Fibroblast of peridontal ligament (primary cell): Measurements from ENCODE around the gene ODC1.
A peak's percentile ranks its signal among the peaks of the same experiment; 100 is the strongest.
"Not testable (repeated sequence)": the region's sequence is repeated elsewhere in the genome, so short reads cannot be mapped to it uniquely, and the experiment has no call there.

Experiments used
- DNase-seq: peaks from one replicate; pipeline ENCODE4 v3.0.0-alpha.2; 2010; ENCODE audit errors: extremely low read depth

The ODC1 gene

DNA sequence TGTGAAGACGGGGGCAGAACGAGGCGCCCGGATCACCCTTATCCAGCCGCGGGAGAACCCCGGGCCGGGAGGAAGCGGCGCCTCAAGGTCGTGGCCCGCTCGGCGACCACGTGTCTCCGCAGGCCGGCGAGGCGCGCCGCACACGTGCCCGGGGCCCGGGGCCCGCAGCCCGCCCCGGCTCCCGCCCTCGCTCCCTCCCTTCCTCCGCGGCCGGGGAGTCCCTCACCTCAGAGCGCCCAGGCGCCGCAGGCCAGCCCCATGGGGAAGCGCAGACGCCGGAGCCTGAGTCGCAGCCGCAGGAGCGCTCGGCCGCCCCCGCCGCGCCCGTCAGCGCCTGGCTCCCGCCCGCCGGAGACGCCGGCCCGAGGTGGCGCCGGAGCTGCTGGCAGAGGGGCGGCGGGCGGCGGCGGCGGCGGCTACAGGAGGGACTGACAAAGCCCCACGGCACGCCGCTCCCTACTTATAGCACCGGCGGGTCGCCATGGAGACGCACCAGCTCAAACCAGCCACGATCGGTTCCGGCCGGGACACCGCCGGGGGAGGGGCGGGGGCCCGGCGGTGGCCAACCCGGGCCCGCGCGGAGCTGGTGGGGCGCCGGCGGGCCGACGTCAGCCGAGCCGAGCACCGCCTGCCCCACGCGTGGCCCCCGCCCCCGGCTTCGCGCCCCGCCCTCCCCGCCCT, at the start of gene ODC1:
ODC1 (minus strand) TSS at position 433 of the 681 bp plus-strand sequence. CDS start 3,295 bp downstream, outside the sequence.
- DNase-seq = peak; percentile 86

DNA sequence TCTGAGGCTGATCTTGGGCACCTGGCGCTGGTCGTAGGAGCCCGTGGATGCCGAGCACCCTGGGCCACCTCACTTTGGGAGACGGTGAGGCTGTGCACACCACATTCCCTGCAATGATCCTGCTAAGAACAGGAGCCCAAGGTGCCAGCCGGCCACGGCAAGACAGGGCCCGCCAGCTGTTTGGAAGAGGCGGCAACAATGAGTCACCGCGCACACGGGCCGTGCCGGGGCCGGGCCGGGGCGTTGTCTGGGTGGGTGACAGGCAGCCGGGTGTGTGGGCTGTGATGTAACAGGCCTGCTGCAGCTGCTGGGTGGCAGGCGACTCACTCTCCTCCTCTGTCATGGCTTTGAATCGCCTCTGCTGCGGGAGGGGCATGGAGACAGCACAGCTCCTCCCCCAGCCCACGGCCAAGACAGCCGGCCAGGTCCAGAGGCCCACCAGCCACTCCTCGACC, 49.7 kb upstream of the ODC1 start:
- peak; percentile 40 for DNase-seq

DNA sequence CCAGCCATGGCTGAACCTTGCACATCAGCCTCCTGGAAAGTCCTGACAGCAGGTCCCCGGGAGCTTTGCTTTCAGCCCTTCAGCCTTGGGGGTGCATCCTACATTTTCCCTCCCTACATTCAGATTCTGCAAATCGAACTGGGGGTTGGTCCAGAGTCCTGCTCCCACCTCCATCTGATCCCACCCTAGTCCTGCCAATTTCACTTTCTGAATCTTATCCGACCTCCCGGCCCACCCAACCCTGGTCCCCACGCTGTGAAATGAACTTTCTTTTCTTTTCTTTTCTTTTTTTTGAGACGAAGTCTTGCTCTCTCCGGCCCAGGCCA, 47.8 kb upstream of the ODC1 start:
- no peak for DNase-seq

DNA sequence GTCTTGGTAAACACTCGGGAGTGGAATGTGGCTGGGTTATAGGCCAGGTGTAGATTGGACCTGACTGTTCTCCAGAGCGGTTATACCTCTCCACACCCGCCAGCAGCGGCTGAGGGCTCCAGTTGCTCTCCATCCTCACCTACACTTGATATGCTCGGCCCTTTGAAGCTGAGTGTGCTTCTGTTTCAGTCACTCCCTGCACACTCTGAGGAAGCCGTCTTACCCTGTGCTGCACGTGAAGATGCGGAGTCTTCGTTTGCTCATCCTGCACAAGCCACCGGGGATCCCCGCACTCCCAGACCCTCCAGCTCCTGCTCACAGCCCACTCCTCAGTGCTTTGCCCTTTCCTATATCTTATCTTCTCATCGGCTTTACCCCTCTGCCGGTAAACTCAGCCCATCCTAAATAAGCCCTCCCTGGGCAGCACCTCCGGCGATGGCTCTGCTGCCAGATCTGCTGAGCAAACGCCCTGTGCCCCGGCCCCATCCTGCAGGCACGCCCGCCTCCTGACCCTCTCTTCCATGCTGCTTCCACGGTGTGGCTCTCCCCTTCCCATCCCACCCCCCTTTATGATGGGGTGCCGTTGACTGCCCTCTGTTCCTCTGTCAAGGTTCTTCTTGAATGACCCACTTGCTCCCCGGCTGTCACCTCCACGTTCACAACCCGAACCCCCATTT, 47.3 kb upstream of the ODC1 start:
- no peak for DNase-seq

DNA sequence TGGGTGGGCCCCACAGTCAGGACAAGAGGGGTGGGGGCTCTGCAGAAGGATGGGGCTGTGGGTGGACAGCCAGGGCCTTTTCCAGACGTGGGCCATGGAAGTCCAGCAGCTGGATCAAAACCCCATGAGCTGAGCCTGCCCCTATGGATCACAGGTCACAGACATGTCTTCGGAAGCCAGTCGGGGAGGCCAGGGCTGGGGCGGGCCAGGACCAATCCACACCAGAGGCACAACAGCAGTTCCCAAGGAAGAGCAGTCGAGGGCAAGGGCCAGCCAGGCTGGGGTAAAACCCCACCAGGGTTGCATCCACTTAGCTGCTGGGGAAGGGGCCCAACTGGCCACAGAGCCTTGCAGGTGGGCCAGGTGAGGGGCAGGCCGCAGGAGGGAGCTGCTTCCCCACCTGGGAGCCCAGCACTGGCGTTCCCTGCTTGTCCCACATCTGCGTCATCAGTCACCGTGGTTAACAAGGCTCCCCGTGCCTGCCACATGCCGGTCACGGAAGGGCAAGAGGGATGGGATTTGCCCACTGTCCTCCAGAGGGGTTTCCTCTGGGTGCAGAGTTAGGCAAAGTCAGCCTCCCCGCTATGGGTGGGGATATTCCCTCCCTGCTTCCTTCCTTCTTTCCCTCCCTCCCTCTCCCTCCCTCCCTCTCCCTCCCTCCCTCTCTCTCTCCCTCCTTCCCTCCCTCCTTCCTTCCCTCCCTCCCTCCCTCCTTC, 46.4 kb upstream of the ODC1 start:
- no peak for DNase-seq

DNA sequence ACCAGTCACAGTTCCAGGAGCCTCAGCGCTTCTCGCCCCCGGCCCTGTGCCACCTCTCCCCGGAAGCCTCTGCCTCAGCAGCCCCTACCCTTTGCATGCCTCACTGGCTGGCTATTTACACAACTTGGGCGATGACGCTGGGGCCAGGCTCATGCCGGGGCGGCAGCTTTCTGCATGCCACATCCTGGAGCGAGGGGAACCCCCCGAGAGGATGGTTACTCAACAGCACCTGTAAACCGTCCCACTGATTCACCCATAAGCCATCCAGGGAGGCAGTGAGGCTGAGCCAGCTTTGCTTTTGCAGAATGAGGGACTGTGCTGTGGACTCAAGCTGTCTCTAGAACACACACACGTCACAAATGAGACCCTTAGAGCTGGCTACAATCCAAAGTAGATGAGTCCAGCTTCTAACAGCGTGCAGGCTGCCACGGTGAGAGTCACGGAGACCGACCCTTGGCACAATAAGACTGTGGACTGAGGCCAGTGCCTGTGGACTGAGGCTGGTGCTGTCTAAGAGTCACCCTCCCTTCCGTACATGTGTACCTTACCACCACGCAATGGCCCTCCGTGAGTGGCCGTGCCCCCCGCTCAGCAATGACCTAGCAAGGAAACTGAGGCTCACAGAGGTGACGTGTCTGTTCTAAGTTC, 45.6 kb upstream of the ODC1 start:
- DNase-seq = peak; percentile 5

DNA sequence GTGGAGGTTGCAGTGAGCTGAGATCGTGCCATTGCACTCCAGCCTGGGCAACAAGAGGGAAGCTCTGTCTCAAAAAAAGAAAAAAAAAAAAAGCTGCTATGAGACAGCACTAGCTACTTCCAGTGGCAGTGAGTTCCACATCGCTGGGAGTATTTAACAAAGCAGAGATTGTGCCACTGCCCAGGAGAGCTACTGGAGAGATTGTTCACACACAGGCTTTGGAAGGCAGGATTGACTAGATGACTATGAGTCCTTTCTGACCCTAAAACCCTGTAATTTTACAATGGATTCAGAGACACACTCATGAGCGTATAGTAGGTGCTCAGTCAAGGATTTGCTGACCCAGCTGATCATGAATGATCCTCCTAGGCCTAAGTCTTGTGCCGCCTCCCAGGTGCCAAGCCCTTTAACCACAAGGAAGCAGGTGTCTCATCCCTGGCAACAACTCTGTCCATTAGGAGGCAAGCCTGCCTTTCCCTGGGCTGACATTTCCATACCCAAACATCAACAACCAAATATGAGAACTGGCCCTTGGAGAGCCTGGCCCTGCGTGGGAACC, 45.0 kb upstream of the ODC1 start:
- no peak for DNase-seq

DNA sequence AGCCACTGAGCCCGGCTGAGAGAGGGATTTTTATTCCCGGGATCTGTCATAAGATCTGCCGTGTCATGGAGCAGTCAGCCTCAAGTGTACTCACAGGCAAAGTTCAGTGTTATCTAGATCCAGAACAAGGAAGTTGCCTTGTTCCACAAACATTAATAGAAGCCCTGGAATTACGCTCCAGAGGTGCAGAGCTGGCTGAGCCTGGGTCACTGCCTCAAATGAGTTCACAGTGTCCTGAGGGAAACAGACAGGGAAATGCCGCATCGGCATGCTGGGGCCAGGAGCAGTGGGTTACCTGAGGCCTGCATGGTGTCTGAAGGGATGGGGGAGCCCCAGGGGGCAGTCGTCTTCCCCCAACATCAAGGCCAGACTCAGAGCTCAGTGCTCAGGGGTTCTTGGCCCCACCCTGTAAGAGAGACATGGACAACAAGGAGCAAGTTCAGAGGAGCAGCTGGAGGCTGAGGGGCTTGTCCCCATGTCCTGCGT, 42.7 kb upstream of the ODC1 start:
- DNase-seq = no peak

DNA sequence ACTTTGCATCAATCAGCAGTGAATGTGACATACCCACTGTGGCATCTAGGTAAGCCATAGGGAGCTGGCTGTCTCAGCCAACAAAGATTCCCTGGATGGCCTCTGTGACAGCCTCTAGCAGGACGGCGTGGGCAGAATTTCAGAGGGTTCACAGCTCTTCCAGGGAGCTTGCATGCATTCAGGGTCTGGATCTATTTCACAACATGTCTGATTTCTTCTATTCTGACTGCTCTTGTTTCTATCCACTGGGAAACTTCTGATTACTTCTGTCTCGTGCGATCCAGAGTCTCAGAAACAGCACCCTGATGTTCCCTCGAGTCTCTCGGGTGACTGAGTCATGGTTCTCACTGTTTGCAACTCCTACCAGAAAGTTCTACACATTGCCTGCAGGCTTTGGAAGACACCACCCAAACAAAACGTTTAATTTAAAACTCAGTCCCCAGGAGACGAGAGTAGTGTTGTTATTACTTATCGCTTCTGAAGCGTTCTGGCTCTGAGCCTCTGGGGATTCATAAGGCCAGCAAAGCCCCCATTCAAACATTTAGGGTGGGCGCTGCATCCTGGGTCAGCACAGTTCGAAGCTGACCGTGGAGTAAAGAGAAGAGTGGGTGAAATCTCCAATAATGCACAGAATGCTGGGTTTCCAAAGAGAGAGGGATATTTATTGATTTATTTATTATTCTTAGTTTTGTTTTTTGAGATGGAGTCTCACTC, 41.9 kb upstream of the ODC1 start:
- DNase-seq = peak; percentile 23

DNA sequence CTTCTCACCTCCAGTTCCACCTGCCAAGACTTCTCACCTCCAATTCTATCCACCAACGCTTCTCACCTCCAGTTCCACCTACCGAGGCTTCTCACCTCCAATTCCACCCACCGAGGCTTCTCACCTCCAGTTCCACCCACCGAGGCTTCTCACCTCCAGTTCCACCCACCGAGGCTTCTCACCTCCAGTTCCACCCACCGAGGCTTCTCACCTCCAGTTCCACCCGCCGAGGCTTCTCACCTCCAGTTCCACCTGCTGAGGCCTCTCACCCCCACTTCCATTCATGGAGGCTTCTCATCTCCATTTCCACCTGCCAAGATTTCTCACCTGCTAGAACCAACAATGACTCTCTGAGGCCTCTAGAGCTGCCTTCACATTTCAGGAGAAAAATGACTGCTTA, 40.0 kb upstream of the ODC1 start:
- not testable (repeated sequence) for DNase-seq

DNA sequence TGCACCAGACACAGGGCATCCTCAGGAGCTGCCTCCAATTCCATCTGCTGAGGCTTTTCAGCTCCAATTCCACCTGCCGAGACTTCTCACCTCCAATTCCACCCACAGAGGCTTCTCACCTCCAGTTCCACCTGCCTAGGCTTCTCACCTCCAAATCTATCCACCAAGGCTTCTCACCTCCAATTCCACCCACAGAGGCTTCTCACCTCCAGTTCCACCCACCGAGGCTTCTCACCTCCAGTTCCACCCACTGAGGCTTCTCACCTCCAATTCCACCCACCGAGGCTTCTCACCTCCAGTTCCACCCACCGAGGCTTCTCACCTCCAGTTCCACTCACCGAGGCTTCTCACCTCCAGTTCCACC, 39.6 kb upstream of the ODC1 start:
- DNase-seq = not testable (repeated sequence)

DNA sequence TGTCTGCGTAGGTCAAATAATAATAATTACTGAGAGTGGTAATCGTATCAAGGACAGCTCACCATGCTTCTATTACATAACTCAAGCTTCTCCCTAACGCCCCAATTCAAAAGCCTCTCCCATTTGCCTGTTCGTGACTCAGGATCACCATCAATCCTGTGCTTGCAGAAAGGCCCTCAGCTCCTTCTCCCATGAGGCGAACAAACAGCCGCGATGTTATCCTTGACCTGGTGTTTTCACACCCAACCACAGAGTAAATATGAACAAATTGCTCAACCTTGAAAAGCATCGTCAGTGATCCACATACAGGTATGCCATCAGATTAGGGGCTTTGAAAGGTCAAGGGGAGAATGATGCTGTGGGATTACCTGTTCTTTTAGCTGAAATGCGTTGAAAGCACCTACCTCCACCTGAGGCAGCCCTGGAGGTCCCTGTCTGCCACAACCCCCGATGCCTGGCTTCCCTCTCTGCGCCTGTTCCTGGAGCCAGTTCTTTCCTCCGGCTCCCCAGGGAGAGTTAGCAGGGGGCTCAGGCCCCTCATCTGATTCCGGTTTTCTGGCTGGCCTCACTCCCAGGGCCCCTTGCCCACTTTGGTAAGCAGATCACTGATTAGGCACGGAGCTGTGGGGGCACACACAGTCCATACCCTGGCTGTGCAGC, 39.1 kb upstream of the ODC1 start:
- no peak for DNase-seq

DNA sequence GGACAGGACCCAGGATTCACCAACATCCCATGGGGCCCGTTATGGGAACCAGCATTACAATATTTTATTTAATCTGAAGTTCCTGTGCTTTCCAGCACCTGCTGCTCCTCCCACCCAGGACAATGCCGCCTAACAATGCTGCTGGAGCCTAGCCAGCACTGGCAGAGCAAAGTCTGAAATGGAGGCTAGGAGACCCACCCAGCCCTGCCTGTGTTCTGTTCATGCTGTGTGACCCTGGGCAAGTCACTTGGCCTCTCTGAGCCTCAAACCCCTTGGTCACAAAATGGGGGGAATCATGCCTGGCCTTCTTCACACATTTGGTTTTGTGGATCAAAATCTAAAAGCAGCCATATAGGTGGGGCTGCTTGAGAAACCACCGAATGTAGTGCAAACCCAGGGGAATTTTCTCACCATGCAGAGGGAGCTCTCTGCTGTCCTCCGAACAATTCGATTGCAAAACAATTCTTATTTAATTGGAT, 38.5 kb upstream of the ODC1 start:
- DNase-seq = no peak

DNA sequence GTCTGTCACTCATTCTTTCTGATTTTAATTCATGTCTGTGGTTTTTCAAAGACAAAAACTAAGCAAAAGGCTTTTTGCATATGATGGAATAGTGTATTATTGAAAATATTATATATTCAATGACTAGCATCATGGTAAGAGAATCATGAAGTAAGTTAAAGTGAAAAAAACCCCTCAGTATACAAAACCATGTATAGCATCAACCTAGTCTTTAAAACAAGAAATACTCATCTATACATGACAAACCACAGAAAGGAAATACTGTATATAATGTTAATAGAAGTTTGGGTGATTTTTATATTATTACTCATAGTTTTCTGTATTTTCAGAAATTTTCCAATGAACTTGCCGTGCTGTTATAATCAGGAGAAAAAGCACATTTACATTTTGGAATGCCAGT, 38.0 kb upstream of the ODC1 start:
- DNase-seq = no peak

DNA sequence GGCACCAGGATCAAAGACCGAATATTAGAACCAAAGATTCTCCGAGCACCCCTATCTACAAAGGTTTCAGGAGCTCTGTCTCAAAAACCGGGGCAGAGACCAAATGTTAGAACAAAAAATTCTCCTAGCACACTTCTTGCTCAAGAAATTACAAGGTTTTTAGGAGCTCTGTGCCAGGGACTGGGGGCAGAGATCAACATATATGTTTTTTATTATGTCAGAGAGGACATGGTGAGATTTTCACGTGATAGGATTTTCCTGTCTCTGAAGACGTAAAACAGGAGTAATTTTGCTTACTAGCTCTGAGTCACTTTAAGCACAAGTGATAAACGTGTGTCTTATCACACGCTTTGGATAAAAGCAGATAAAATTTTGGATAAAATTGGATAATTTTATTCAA, 34.8 kb upstream of the ODC1 start:
- DNase-seq = no peak

DNA sequence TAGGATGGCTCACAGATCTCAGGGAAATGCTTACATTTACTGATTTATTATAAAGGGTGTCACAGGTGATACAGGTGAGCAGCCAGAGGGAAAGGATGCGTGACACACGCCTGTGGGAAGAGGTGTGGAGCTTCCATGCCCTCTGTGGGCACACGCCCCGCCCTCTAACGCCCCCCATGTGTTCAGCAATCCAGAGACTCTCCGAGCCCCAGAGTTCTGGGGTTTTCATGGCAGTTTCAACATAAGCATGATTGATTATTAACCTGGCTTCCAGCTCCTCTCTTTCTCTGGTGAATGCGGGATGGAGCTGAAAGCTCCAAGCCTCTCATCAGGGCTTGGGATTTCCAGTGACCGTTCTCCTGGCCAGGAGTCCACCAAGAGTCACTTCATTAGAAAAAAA, 34.3 kb upstream of the ODC1 start:
- no peak for DNase-seq

DNA sequence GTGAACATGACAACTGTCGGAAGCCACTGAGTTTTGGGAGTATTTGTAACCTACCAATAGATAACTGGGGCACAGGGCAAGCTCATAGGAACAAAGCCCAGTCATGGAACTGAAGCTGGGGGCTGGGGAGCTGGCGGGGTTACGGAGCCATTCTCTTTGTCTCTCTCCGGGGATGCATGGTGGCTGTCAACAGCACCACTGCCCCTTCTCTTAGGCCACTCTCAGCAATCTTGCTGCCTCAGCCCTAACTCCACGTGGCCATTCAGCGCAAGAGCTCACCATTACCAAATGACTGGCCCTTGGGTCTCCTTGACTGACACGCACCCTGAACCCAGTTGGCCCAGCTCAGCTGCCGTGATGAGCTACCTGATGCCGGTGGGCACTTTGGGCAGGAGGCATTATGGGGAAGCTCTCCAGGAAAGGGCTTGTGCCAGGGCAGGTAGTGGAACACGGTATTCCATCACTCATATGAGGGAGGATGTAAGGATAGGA, 33.6 kb upstream of the ODC1 start:
- DNase-seq = no peak

DNA sequence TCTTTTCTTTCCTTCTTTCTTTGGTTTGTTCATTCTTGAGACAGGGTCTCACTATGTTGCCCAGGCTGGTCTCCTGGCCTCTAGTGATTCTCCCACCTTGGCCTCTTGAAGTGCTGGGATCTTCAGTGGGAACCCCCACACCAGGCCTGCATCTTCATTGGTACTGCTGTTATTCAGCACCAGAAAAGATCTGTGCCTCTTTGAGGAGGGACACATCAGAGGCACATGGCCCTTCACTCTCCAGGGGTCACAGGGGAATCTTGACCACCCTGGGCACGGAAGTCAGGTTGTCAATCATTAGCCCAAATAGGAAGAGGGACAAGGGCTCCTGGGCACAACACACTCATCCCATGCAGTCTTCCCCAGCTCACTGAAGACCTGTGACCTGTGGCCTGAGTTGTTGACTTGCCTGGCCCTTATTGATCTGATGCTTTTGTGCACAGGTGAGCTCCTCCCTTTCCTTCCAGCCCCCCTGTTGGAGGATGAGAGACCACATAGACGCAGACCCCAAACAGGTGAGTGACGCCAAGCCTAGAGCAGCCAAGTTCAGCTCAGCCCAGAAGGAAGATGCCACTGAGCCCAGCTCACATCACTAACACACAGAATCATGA, 33.0 kb upstream of the ODC1 start:
- no peak for DNase-seq

DNA sequence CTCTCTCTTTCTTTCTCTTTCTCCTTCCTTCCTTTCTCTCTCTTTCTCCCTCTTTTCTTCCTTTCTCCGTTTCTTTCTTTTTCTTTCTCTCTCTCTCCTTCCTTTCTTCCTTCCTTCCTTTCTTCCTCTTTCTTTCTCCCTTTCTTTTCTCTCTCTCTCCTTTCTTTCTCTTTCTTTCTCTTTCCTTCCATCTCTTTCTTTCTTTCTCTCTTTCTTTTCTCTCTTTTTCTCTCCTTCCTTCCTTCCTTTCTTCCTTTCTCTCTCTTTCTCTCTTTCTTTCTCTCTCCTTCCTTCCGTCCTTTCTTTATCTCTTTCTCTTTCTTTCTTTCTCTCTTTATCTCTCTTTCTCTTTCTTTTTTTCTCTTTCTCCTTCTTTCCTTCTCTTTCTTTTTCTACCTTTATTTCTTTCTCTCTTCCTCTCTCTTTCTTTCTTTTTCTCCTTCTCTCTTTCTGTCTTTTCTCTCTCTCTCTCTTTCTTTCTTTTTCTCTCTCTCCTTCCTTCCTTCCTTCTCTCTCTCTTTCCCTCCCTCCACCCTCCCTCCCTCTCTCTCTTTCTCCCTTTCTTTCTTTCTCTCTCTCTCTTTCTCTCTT, 32.3 kb upstream of the ODC1 start:
- no peak for DNase-seq

DNA sequence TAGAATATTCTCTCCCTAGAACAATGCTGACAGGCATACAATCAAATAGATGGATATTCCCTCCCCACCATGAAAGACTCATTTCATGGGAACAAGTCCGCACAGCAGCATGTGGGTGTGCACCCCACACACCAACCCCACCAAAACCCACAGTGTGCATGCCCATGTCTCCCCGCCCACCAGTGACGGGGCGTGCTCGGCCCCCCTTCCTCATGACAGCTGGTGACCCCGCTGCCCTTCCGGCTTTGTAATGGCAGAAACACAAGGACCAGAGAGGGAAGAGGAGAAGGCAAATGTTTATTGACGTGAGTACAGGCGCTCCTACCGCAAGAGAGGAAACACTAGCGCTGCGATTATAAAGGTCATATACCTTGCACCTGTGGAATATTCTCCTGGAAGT, 30.8 kb upstream of the ODC1 start:
- DNase-seq = no peak
